CD4-positive, alpha-beta T cell (primary cell): ENCODE results near the gene COL20A1. TPM values are rescaled to one million over a fixed set of nuclear protein-coding genes. Genes with fewer than 3 reads are reported as not detected.

Experiments used
- ATAC-seq: fragments of 200-7000 bp; cut with Tn5 transposase; one replicate; pipeline ENCODE4 v1.10.0; 2022; ENCODE audit warnings: mild to moderate bottlenecking; ENCODE audit not compliant: poor library complexity
- CTCF ChIA-PET: fragments of 350-600 bp; sonication (Branson Sonifier 250); formaldehyde crosslinking; loops from one replicate; lab custom pipeline; 2021; ENCODE audit warnings: antibody characterized with exemption, inconsistent platforms; lab: Charles Lee
- POLR2A ChIA-PET: fragments of 350-600 bp; sonication (Branson Sonifier 250); formaldehyde crosslinking; loops from one replicate; lab custom pipeline; 2021; ENCODE audit warnings: antibody characterized with exemption, inconsistent platforms; lab: Charles Lee
- DNase-seq, 14 experiments: peaks; one replicate each; pipeline ENCODE4 v3.0.0-alpha.2; 2013 to 2020; ENCODE audit warnings: mixed read lengths in 2 of 14
- H3K27ac ChIP-seq, 2 donors: one replicate each; pipeline versions ENCODE4 v1.5.1 to v1.7.0; 2013; ENCODE audit warnings: low read length in 2 of 2, low read depth in 1 of 2, mild to moderate bottlenecking in 1 of 2
- H3K27me3 ChIP-seq, 2 experiments: 1 replicate in 1 of 2; 2 replicates in 1 of 2; pipeline versions ENCODE4 v1.6.1 to v1.7.0; 2013; ENCODE audit warnings: low read length in 2 of 2, control low read depth in 1 of 2, mild to moderate bottlenecking in 1 of 2, moderate library complexity in 1 of 2; ENCODE audit not compliant: insufficient read depth in 2 of 2, control insufficient read depth in 1 of 2
- H3K36me3 ChIP-seq: one replicate; pipeline ENCODE4 v1.6.1; 2013; ENCODE audit warnings: low read length, control low read depth; ENCODE audit not compliant: insufficient read depth
- H3K4me1 ChIP-seq: one replicate; pipeline ENCODE4 v1.6.1; 2013; ENCODE audit warnings: low read length, control low read depth; ENCODE audit not compliant: insufficient read depth
- H3K4me3 ChIP-seq: one replicate; pipeline ENCODE4 v1.5.1; 2013; ENCODE audit warnings: mild to moderate bottlenecking, low read length, moderate library complexity
- H3K9me3 ChIP-seq, 2 experiments: 1 replicate in 1 of 2; 2 replicates in 1 of 2; pipeline versions ENCODE4 v1.6.1 to v1.7.0; 2013; ENCODE audit warnings: low read length in 2 of 2, mild to moderate bottlenecking in 2 of 2, control low read depth in 1 of 2, moderate library complexity in 1 of 2; ENCODE audit not compliant: control insufficient read depth in 1 of 2, insufficient read depth in 1 of 2
- H3K27ac Mint-ChIP-seq: one replicate; pipeline ENCODE4 v1.8.0; 2020; ENCODE audit warnings: mixed read lengths
- H3K27me3 Mint-ChIP-seq: one replicate; pipeline ENCODE4 v1.8.0; 2021; ENCODE audit warnings: mixed read lengths
- H3K36me3 Mint-ChIP-seq: one replicate; pipeline ENCODE4 v1.8.0; 2021; ENCODE audit warnings: low read depth, mixed read lengths
- H3K4me1 Mint-ChIP-seq: one replicate; pipeline ENCODE4 v1.8.0; 2021; ENCODE audit warnings: low read depth, mixed read lengths
- H3K4me3 Mint-ChIP-seq: one replicate; pipeline ENCODE4 v1.8.0; 2020; ENCODE audit warnings: mild to moderate bottlenecking, mixed read lengths
- H3K9me3 Mint-ChIP-seq: one replicate; pipeline ENCODE4 v1.8.0; 2020; ENCODE audit warnings: mixed read lengths
- intact Hi-C, 2 experiments: fragments of 100-400 bp; cut with DNase I in 1 of 2; cut with micrococcal nuclease in 1 of 2; formaldehyde crosslinking; loops; one replicate each; pipeline versions ENCODE4 v1.15.1 to v1.9.0; 2023 to 2025; cut with DNase I, micrococcal nuclease
- total RNA-seq, 174 experiments: library from RNA in 2 of 174; stranded (reverse) in 2 of 174; gene quantifications; one replicate each; pipeline ENCODE4 v1.2.3 and lab custom pipeline; 2021 to 2026
- TF ChIP-seq, protein P1 (sequence below): fragments of 200-600 bp; IDR thresholded peaks from one replicate; pipeline ENCODE4 v1.8.0; 2022; ENCODE audit warnings: antibody characterized with exemption, mild to moderate bottlenecking

Gene COL20A1
- total RNA-seq, 2 experiments from 2014 or later = 0.03 TPM; not detected in 1

DNA sequence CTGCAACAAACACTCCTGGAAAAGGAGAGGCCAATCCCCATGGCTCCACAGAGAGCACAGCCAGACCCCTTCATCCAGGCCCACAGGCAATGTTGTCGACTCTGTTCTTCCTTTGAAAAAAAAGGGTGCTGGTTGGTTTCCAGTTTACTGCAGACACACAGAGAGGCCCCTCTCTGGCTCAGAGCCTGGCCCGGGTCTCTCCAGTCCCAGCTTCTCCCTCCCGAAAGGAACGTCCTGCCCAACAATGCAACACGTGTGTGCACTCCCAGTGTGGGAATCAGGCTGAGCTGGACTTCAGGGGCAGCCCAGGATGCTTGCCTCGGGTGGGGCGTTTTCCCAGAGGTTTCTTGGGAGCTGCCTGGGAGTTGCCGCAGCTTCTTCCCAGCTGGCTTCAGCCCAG, 34.2 kb upstream of the COL20A1 start:
- Mint-ChIP-seq H3K4me1 (no peaks in the 10 kb centered on the region), H3K27ac (no peak overlapping the region), H3K36me3 (no peaks in the 10 kb centered on the region), H3K27me3 (peaks cover 61% of the 10 kb centered on the region), H3K9me3 (no peaks in the 10 kb centered on the region), H3K4me3 (no peak overlapping the region)
- CTCF ChIA-PET = no interaction called here
- TF ChIP-seq, protein P1, sequence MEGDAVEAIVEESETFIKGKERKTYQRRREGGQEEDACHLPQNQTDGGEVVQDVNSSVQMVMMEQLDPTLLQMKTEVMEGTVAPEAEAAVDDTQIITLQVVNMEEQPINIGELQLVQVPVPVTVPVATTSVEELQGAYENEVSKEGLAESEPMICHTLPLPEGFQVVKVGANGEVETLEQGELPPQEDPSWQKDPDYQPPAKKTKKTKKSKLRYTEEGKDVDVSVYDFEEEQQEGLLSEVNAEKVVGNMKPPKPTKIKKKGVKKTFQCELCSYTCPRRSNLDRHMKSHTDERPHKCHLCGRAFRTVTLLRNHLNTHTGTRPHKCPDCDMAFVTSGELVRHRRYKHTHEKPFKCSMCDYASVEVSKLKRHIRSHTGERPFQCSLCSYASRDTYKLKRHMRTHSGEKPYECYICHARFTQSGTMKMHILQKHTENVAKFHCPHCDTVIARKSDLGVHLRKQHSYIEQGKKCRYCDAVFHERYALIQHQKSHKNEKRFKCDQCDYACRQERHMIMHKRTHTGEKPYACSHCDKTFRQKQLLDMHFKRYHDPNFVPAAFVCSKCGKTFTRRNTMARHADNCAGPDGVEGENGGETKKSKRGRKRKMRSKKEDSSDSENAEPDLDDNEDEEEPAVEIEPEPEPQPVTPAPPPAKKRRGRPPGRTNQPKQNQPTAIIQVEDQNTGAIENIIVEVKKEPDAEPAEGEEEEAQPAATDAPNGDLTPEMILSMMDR = no peak
- Histone ChIP-seq H3K27me3 (peaks cover 22 to 29% of the 10 kb centered on the region in 2 experiments), H3K27ac (no peak overlapping the region), H3K4me3 (no peak overlapping the region), H3K36me3 (no peaks in the 10 kb centered on the region), H3K4me1 (peaks cover 5% of the 10 kb centered on the region), H3K9me3 (peaks cover 0 to 1% of the 10 kb centered on the region in 2 experiments)
- POLR2A ChIA-PET = no interaction called here
- ATAC-seq (no peak), DNase-seq (no peak)
- intact Hi-C loops = no loop called here

DNA sequence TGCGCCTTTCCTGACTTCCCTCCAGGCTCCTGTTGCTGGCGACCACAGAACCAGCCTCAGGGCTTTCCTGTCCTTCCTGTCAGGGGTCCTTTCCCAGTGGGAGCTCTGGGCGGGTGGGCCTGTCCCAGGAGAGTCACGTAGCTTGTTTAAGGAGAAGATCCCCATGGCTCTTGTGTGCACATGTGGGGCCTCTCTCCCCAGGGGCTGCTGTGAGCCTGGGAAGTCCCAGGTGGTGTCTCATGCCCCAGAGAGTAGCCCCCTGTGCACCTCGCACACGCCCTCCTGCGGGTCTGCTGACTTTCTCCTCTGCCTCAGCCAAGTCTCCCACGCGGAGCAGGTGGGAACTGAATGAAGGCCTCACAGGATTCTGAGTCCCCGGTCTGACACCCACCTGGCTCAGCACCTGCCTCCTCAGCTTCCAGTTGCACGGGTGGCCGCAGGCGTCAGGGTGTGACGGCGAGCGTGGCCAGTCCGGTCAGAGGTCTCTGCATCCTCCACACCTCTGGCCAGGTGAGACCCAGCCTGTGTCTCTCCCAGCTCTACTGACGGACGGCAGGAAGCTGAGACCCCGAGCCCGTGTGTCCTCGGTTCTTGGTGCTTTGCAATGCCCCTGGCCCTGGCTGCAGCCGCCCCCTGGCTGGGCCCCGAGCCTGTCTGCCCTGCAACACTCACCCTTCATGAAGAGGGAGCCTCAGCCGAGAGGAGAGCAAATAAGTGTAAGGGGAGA, 33.1 kb upstream of the COL20A1 start:
- H3K4me1 ChIP-seq = peaks cover 5% of the 10 kb centered on the region
- H3K9me3 ChIP-seq = no peaks in the 10 kb centered on the region
- H3K27me3 ChIP-seq = peaks cover 26 to 32% of the 10 kb centered on the region in 2 experiments
- no peaks in the 10 kb centered on the region for H3K9me3 Mint-ChIP-seq
- DNase-seq (no peak), ATAC-seq (no peak)
- TF ChIP-seq, protein P1 = no peak
- H3K4me1 Mint-ChIP-seq = no peaks in the 10 kb centered on the region
- H3K36me3 Mint-ChIP-seq = no peaks in the 10 kb centered on the region
- H3K27ac Mint-ChIP-seq = no peak overlapping the region
- H3K36me3 ChIP-seq = no peaks in the 10 kb centered on the region
- peaks cover 65% of the 10 kb centered on the region for H3K27me3 Mint-ChIP-seq
- H3K27ac ChIP-seq = no peak overlapping the region
- H3K4me3 Mint-ChIP-seq = no peak overlapping the region
- no peak overlapping the region for H3K4me3 ChIP-seq
- POLR2A ChIA-PET = no interaction called here
- intact Hi-C loops = no loop called here
- CTCF ChIA-PET = no interaction called here

DNA sequence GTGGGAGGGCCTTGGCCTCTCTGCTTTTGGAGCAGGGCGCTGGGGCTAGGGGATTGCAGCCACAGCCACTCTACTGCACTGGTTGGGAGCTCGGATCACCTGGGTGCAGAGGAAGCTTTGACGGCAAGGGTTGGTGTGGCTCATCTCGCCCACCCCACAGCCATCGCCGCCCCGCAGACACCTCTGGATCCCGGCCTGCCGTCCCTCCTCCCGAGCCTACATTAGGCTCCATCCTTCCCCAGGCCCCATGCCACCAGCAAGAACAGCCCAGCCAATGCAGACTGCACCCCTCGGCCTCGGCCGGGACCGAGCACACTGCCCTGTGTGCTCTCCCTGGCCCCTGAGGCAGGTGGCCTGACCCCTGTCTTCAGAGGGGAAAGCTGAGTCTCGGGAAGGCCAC, 32.5 kb upstream of the COL20A1 start:
- H3K4me3 Mint-ChIP-seq = no peak overlapping the region
- ChIA-PET CTCF (no interaction called here), POLR2A (no interaction called here)
- peaks cover 22 to 26% of the 10 kb centered on the region in 2 experiments for H3K27me3 ChIP-seq
- no peaks in the 10 kb centered on the region for H3K4me1 Mint-ChIP-seq
- no peak overlapping the region for H3K27ac Mint-ChIP-seq
- no peak overlapping the region for H3K4me3 ChIP-seq
- H3K27me3 Mint-ChIP-seq = peaks cover 60% of the 10 kb centered on the region
- no peaks in the 10 kb centered on the region for H3K9me3 ChIP-seq
- intact Hi-C loops = no loop called here
- ATAC-seq (no peak), DNase-seq (no peak)
- no peaks in the 10 kb centered on the region for H3K36me3 ChIP-seq
- H3K27ac ChIP-seq = no peak overlapping the region
- H3K9me3 Mint-ChIP-seq = no peaks in the 10 kb centered on the region
- peaks cover 5% of the 10 kb centered on the region for H3K4me1 ChIP-seq
- no peaks in the 10 kb centered on the region for H3K36me3 Mint-ChIP-seq
- TF ChIP-seq, protein P1 = no peak
